ENCODE measurements around the gene HADHB. TPM values are rescaled to one million over a fixed set of nuclear protein-coding genes. Genes with fewer than 3 reads are reported as not detected.

The HADHB gene
- total RNA-seq, 1 donor from 2014 or later: 71.1 TPM

DNA sequence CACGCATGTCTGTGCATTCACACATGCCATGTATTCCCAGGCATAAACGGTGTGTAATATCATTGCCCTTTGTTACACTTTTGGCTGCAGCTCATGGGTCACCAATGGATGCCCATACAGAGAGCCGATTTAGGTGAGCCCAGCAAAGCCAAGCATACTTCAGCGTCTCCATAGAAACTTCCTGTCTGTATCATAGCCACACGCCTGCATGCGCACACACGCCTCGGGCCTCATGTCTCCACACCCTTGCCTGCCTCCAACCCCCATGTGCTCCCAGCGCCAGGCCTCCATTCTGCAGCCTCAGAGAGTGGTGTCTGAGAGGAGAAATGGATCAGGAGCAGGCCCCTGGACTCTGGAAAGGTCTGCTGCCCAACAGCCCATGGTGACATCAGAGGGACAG is 67.7 kb downstream of the HADHB start:
- TF ChIP-seq, protein P1, sequence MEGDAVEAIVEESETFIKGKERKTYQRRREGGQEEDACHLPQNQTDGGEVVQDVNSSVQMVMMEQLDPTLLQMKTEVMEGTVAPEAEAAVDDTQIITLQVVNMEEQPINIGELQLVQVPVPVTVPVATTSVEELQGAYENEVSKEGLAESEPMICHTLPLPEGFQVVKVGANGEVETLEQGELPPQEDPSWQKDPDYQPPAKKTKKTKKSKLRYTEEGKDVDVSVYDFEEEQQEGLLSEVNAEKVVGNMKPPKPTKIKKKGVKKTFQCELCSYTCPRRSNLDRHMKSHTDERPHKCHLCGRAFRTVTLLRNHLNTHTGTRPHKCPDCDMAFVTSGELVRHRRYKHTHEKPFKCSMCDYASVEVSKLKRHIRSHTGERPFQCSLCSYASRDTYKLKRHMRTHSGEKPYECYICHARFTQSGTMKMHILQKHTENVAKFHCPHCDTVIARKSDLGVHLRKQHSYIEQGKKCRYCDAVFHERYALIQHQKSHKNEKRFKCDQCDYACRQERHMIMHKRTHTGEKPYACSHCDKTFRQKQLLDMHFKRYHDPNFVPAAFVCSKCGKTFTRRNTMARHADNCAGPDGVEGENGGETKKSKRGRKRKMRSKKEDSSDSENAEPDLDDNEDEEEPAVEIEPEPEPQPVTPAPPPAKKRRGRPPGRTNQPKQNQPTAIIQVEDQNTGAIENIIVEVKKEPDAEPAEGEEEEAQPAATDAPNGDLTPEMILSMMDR (IDR thresholded peaks at IDR 0.05; ENCODE audit: unreplicated experiment): no peak
- peaks cover 7% of the 10 kb centered on the region for H3K27me3 Mint-ChIP-seq
- H3K36me3 Mint-ChIP-seq (ENCODE audit: insufficient read depth): no peaks in the 10 kb centered on the region
- H3K27ac Mint-ChIP-seq: no peak overlapping the region
- DNase-seq (ENCODE audit: low spot score, unreplicated experiment): no peak
- peaks cover 5% of the 10 kb centered on the region for H3K4me1 Mint-ChIP-seq (ENCODE audit: low read depth)
- no peaks in the 10 kb centered on the region for H3K9me3 Mint-ChIP-seq (ENCODE audit: low read depth)
- no peak overlapping the region for H3K4me3 Mint-ChIP-seq (ENCODE audit: low read depth)

DNA sequence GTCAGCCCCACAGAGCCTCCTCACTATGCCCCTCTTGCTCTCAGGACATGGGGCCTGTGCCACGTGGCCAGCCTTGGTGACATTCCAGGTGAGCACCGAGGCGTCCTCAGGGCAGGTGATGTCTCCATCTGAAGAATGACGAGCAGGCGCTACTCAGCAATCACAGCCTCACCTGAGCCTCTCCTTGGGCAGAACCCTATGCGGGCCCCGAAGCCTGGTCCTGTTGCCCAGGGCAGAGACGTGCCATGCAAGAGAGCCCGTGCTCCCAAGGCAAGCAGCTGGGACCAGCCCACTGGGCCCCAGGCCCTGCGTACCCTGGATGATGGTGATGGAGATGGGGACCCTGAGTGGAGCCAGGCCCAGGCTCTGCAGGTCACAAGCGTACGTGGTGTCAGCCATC is 68.7 kb downstream of the HADHB start:
- Mint-ChIP-seq H3K4me1 (ENCODE audit: low read depth) (peaks cover 6% of the 10 kb centered on the region), H3K9me3 (ENCODE audit: low read depth) (no peaks in the 10 kb centered on the region), H3K27ac (no peak overlapping the region), H3K27me3 (peaks cover 7% of the 10 kb centered on the region), H3K36me3 (ENCODE audit: insufficient read depth) (no peaks in the 10 kb centered on the region), H3K4me3 (ENCODE audit: low read depth) (no peak overlapping the region)
- DNase-seq (ENCODE audit: low spot score, unreplicated experiment): no peak
- TF ChIP-seq, protein P1 (IDR thresholded peaks at IDR 0.05; ENCODE audit: unreplicated experiment): no peak

DNA sequence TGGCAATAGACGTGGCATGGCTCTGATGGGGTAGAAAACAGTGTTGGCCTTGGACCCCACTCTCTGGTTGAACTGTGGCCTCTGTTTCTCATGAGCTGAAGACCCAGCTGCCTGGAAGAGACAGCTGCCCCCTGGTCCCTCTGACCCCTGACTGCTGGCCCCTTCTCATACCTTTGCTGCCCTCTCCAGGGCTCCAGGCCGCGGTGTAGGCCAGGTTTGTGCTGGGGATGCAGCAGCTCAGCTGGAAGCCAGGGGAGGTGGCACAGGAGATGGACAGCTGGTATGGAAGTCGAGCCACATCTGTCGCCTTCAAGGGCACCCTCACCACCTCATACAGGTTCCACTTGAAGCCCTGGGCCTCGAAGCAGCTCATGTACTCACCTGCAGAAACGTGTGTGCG is 69.5 kb downstream of the HADHB start:
- Mint-ChIP-seq H3K27ac (no peak overlapping the region), H3K4me3 (ENCODE audit: low read depth) (no peak overlapping the region), H3K36me3 (ENCODE audit: insufficient read depth) (no peaks in the 10 kb centered on the region), H3K4me1 (ENCODE audit: low read depth) (peaks cover 6% of the 10 kb centered on the region), H3K9me3 (ENCODE audit: low read depth) (no peaks in the 10 kb centered on the region), H3K27me3 (peaks cover 11% of the 10 kb centered on the region)
- TF ChIP-seq, protein P1 (IDR thresholded peaks at IDR 0.05; ENCODE audit: unreplicated experiment): peak; percentile 41
- no peak for DNase-seq (ENCODE audit: low spot score, unreplicated experiment)

DNA sequence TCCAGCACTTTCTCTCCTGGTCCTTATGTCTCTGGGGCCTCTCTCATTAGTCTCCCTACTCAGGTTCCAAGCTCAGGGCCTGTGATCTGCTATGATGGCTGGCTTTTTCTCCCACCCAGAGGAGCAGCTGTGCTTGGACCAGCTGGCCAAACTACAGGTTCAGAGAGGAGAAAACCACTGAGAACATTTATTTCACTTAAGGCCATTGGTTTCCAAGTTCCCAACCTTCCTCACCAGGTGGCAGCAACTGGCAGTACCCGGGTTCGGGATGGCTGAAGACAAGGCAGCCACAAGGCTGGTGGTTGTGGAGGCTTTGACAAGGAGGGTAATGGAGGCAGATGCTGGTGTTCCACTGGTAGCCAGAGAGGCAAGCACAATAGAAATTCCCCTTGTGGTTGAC is 71.3 kb downstream of the HADHB start:
- H3K27ac Mint-ChIP-seq: no peak overlapping the region

DNA sequence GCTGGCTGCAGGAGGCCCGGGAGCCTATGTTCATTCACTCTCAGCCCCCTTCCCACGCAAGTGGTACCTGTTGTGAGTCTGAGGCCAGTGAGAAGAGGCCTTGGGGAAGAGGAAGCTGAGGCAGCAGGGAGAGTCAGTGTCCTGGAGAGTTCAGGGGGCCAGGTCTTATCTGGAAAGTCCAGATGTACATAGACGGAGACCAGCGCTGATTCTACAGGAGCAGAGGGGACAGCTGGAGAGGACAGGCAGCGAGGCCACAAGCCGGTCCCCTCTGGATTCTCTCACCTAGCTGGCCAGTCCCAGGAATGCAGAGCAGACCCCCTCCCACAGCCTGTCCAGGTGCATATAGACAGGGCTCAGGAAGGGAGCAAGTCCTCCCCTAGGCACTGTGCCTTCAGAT is 72.1 kb downstream of the HADHB start:
- no peak for DNase-seq (ENCODE audit: low spot score, unreplicated experiment)
- H3K27me3 Mint-ChIP-seq: peaks cover 18% of the 10 kb centered on the region
- no peaks in the 10 kb centered on the region for H3K9me3 Mint-ChIP-seq (ENCODE audit: low read depth)
- peaks cover 6% of the 10 kb centered on the region for H3K4me1 Mint-ChIP-seq (ENCODE audit: low read depth)
- no peak overlapping the region for H3K4me3 Mint-ChIP-seq (ENCODE audit: low read depth)
- TF ChIP-seq, protein P1 (IDR thresholded peaks at IDR 0.05; ENCODE audit: unreplicated experiment): no peak
- H3K27ac Mint-ChIP-seq: no peak overlapping the region
- H3K36me3 Mint-ChIP-seq (ENCODE audit: insufficient read depth): no peaks in the 10 kb centered on the region

More for the DNA sequence above, 71.3 kb downstream of the HADHB start:
- Mint-ChIP-seq H3K4me3 (ENCODE audit: low read depth) (no peak overlapping the region), H3K4me1 (ENCODE audit: low read depth) (peaks cover 6% of the 10 kb centered on the region), H3K36me3 (ENCODE audit: insufficient read depth) (no peaks in the 10 kb centered on the region), H3K9me3 (ENCODE audit: low read depth) (no peaks in the 10 kb centered on the region), H3K27me3 (peaks cover 15% of the 10 kb centered on the region)
- TF ChIP-seq, protein P1 (IDR thresholded peaks at IDR 0.05; ENCODE audit: unreplicated experiment): peak; percentile 18
- DNase-seq (ENCODE audit: low spot score, unreplicated experiment): no peak

Data from progenitor cell of endocrine pancreas (in vitro differentiated cells).